ENCODE results near the gene ZDHHC8.
A peak's percentile ranks its signal among the peaks of the same experiment; 100 is the strongest.

The ZDHHC8 gene

DNA sequence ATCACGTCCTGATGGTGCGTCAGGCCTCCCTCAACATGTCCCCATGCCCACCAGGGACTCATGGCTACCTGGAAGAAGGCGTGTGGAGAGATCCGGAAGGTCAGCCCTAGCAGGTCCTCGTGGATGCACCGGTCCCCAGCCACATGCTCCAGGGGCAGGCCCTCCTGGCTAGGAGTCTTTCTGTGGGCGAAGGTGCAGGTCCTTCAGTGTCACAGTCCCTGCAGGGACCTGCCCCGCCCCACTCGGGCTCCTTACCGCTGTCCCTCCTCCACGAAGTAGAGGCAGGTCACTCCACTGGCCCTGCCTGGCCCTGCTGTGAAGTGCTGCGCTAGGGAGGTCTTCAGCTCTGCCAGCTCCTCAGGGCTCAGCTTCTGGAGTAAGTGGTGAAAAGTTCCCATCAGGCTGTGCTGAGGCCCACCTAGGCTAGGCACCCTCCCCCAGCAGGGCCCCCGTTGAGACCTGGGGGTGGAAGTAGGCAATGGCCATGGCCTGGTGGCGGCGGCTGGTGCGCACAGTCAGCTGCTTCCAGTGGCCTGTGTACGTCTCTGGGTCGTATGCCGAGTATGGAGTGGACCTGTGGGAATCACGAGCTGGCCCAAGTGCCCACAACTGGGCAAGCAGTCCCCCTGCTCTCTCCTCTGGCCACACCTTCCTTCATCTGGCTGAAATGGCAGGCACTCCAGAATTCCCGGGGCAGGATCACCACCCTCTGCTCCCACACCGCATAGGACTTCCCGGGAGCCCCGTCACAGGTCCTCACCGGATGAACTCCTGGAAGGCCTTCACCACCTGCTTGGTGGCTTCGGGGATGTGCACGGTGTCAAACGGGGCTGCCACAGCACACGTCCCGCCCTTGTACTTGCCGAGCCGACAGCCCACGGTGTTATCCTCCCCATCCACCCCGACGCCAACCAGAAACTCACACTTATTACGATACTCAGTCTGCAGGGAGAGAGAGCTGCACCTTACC, 16.8 kb upstream of the ZDHHC8 start:
- DNase-seq (ENCODE audit: low read depth): no peak

DNA sequence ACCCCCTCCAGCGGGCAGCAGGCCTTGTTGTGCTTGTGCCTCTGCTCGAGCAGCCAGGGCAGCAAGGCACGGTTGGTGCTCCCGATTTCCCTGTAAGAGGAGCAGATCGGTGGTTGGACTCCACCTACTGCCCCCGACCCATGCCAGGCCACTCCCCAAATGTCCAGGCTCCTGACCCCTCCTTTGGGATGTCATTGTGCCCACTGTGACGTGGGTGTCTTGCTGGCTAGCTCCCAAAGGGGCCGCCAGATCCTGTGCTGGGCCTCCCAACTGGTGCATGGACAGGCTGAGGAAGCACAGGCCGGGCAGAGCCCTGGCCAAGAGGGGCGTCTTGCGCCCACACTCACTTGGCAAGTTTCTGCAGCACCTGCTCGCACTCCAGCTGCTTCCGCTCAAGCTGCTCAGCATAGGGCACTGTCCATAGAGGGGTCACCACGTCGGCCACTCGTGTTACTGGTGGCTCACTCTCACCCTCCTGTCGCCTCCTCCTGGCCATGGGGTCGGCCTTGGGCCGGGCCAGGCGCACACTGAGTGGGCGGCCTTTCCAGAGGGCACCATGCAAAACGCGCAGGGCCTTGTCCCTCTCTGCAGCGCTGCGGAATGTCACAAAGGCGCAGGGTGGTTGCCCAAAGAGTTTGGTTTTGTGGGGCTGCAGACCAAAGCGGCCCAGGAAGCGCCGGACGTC, 15.8 kb upstream of the ZDHHC8 start, which contains the start of gene RANBP1:
Gene RANBP1, plus strand, starts transcription at position 414 of the 685 bp plus-strand sequence. Its CDS starts 81 bp downstream, at position 495.
- DNase-seq (ENCODE audit: low read depth): no peak

DNA sequence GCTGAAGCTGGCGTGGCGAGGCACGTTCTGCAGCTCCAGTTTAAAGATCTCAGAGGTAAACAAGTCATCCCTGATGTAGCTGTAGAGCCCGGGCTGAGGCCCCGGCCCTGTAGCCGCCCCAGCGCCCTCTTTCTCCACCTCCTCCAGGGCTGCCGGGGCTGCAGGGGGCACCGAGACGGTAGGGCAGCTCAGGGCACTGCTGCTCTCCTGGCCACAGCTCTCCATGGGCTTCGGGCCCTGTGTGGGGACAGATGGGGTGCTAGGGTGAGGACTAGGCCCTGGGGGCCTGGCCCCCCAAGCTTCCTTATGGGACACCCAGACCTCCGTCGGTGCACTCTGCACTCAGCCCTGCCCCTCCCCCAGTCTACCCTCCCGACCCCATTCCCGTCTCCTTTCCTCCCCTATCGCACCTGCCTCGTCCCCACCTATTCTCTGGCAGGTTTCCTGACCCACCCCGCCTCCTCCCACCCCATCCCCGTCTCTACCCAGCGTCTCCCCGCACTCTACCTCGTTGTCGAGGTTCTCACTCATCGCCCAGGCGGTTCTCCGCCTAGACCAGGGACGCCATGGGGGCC, 15.1 kb upstream of the ZDHHC8 start:
- DNase-seq (ENCODE audit: low read depth): no peak

- peak; percentile 96 for DNase-seq (ENCODE audit: low read depth)
Observed at GRCh38 chr22:20116951-20117632, 14.5 kb upstream of the ZDHHC8 start, which contains the start of gene TRMT2A. Gene TRMT2A (minus strand): TSS chr22:20117226. CDS start chr22:20116906, 320 bp downstream.

- peak; percentile 59 for DNase-seq (ENCODE audit: low read depth)
Observed at GRCh38 chr22:20117633-20118299, 13.8 kb upstream of the ZDHHC8 start.

GRCh38 chr22:20118300-20119020, 13.1 kb upstream of the ZDHHC8 start:
- DNase-seq (ENCODE audit: low read depth): no peak

DNA sequence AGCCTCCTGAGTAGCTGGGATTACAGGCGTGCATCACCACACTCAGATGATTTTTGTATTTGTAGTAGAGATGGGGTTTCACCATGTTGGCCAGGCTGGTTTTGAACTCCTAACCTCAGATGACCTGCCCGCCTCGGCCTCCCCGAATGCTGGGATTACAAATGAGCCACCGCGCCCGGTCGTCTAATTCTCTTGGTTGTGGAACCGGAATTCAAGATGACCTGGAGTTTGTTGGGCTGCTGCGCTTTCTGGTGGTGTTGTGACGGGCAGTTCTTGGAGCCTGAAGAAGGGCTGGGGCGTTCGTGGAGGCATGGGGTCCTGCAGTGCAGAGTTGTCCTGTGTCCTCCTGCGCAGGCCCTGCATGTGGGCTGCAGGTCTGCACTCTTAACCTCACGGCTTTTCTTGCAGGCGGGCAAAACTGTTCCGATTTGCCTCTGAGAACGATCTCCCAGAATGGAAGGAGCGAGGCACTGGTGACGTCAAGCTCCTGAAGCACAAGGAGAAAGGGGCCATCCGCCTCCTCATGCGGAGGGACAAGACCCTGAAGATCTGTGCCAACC, 9.7 kb upstream of the ZDHHC8 start:
- DNase-seq (ENCODE audit: low read depth): no peak

DNA sequence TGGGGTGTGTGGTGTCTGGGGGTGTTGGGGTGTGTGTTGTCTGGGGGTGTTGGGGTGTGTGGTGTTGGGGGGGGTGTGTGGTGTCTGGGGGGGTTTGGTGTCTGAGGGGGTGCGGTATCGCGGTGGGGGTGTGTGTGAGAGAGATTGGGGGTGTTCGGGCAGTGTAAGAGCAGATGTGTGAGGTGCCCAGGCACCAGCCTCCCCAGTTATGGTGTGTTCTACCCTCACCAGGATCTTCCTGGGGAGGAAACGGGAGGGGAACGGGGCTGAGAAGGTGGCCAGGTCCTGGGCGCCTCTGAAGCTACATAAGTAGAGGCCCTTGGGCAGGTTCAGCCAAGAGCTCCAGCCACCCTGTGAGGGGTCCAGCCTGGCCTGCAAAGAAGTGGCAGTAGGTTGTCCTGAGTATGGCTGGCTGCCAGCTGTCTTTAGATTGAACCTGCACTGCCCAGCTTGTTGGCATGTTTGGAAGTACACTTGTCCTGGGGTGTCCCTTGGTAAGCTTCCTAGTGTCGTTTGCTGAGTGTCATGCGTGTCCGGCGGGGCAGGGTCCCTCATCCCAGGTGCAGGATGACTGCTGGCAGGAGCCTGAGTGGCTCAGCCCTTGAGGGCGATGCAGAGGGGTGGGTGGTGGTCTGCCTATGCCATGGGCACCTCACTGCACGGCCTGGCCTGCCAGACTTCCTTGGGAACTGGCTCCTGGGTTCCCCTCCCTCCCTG, 8.1 kb upstream of the ZDHHC8 start:
- DNase-seq (ENCODE audit: low read depth): no peak

DNA sequence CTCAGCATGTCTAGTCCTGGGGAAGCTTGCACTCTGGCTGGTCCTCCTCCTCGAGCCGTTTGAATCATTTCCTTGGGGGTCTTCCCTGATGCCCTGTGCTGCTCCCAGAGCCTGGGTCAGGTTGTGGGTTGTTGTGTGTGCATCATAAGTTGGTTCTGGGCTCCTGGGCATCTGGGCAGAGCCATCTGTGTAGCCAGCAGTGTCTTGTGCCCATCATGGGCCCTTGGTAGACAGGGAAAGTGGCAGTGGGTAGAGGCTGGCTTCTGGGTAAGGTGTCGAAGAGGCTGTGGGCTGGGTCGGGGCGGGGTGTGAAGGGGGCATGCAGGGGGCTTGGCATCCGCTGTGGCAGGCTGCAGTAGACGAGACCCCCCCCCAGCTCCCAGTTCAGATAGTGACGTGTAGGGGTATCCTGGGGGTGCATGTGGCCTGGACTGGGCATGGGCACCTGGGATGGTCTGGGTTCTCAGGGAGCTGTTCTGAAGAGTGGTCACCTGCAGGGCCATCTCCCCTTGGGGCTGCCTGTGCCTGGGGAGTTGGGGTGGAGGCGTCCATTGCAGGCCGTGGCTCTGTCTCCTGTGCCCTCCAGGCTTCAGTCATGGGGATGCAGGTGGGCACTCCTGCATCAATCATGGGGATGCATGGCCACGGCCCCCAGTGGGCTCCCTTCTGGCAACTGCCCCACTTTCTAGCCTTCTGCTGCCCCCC, 7.4 kb upstream of the ZDHHC8 start:
- no peak for DNase-seq (ENCODE audit: low read depth)

- DNase-seq (ENCODE audit: low read depth): no peak
Observed at GRCh38 chr22:20125201-20126174, 6.1 kb upstream of the ZDHHC8 start.

DNA sequence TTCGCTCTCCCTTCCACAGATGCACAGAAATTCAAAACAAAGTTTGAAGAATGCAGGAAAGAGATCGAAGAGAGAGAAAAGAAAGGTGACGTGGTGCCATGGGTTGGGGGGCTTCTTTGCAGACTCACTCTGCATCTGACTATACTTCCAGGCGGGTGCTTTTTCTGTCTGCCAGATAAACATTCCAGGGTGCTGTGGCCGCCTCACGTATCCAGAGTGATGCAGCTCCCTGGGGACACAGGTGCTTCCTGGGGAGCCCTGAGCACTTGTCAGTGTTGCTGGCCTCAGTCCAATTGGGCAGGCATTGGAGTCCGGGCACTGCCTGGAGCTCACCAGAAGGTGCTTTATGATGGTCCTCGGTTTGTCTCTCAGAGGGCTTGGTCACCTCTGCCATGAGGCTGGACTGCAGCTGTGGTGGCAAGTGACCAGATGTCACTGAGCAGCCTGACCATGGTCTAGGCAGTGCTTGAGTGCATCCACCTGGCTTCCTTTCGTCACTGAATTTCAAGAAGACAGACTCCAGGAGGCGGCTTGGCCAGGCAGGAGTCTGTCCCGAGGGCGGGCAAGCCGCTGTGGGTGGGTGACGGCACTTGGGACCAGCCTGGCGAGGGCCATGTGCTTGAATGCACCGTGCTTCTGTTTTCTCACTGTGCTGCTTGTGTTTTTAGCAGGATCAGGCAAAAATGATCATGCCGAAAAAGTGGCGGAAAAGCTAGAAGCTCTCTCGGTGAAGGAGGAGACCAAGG, 5.1 kb upstream of the ZDHHC8 start:
- no peak for DNase-seq (ENCODE audit: low read depth)

GRCh38 chr22:20127318-20127868, 4.2 kb upstream of the ZDHHC8 start:
- no peak for DNase-seq (ENCODE audit: low read depth)

- DNase-seq (ENCODE audit: low read depth): no peak
Observed at GRCh38 chr22:20127869-20128618, 3.6 kb upstream of the ZDHHC8 start.

DNA sequence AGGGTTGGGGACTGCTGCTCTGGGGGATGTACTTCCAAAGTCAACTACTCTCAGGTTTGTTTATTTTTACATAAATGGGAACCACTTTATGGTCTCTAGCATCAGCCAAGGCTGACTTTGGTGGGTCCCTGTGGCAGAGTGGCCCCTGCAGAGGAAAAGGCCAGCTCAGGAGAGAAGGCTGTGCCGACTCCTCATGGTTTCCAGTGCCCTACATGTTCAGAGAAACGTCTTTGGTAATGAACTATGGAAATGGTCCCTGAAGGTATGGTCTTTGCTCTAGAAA, 3.0 kb upstream of the ZDHHC8 start:
- no peak for DNase-seq (ENCODE audit: low read depth)

GRCh38 chr22:20128902-20129746, 2.5 kb upstream of the ZDHHC8 start:
- DNase-seq (ENCODE audit: low read depth): no peak

- DNase-seq (ENCODE audit: low read depth): no peak
Observed at GRCh38 chr22:20129747-20130014, 1.9 kb upstream of the ZDHHC8 start.
